ENCODE data around the gene CBR4. TPM values are rescaled to one million over a fixed set of nuclear protein-coding genes. Genes with fewer than 3 reads are reported as not detected.

The CBR4 gene
- total RNA-seq, 1 donor from 2014 or later: 15.2 TPM

GRCh38 chr4:169025184-169025583 is 15.1 kb upstream of the CBR4 start:
- Mint-ChIP-seq H3K36me3 (ENCODE audit: low read depth) (no peaks in the 10 kb centered on the region), H3K4me3 (ENCODE audit: unreplicated experiment) (no peak overlapping the region), H3K27me3 (ENCODE audit: low read depth) (no peaks in the 10 kb centered on the region), H3K27ac (ENCODE audit: unreplicated experiment) (no peak overlapping the region), H3K4me1 (ENCODE audit: low read depth) (peaks cover 14% of the 10 kb centered on the region), H3K9me3 (ENCODE audit: low read depth) (peaks cover 7% of the 10 kb centered on the region)
- TF ChIP-seq, protein P1, sequence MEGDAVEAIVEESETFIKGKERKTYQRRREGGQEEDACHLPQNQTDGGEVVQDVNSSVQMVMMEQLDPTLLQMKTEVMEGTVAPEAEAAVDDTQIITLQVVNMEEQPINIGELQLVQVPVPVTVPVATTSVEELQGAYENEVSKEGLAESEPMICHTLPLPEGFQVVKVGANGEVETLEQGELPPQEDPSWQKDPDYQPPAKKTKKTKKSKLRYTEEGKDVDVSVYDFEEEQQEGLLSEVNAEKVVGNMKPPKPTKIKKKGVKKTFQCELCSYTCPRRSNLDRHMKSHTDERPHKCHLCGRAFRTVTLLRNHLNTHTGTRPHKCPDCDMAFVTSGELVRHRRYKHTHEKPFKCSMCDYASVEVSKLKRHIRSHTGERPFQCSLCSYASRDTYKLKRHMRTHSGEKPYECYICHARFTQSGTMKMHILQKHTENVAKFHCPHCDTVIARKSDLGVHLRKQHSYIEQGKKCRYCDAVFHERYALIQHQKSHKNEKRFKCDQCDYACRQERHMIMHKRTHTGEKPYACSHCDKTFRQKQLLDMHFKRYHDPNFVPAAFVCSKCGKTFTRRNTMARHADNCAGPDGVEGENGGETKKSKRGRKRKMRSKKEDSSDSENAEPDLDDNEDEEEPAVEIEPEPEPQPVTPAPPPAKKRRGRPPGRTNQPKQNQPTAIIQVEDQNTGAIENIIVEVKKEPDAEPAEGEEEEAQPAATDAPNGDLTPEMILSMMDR (IDR thresholded peaks at IDR 0.05): no peak
- DNase-seq (ENCODE audit: low spot score): no peak

DNA sequence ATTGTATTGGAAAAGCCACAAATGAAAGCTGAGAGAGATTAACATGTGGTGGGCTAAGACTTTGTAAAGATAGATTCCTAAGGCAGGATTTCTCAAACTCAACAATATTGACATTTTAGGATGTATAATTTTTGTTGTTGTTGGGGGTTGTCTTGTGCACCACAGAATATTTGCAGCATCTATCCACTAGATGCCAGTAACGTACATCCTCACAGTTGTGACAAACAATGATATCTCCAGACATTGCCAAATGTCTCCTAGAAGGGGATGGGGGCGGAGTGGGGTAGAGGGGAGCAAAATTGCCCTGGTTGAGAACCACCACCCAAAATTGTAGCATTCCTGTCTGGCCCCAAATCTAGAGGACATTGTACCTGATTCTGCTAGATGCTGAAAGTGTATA is 14.7 kb upstream of the CBR4 start:
- TF ChIP-seq, protein P1 (IDR thresholded peaks at IDR 0.05): peak; percentile 89
- no peak overlapping the region for H3K4me3 Mint-ChIP-seq (ENCODE audit: unreplicated experiment)
- H3K4me1 Mint-ChIP-seq (ENCODE audit: low read depth): peaks cover 14% of the 10 kb centered on the region
- no peak for DNase-seq (ENCODE audit: low spot score)
- no peaks in the 10 kb centered on the region for H3K27me3 Mint-ChIP-seq (ENCODE audit: low read depth)
- H3K27ac Mint-ChIP-seq (ENCODE audit: unreplicated experiment): no peak overlapping the region
- H3K9me3 Mint-ChIP-seq (ENCODE audit: low read depth): peaks cover 7% of the 10 kb centered on the region
- H3K36me3 Mint-ChIP-seq (ENCODE audit: low read depth): no peaks in the 10 kb centered on the region

DNA sequence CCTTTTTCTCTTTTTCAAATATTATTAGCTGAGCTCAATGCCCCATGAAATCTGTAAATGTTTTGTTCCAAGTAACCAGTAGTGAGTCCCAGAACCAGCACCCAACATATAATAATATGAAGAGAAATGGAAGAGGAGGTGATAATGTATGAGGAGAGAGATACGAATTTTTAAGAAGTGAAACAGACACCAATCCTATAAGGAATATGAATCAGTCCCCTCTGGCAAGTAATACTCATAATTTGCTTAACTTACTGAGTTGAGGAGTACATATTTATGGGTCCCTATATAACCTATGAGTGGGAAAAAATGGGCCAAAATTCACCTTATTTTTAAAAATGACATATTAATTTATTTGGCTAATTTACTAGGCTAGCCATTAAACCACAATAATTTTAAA is 8.4 kb upstream of the CBR4 start:
- no peak overlapping the region for H3K27ac Mint-ChIP-seq (ENCODE audit: unreplicated experiment)
- no peak overlapping the region for H3K4me3 Mint-ChIP-seq (ENCODE audit: unreplicated experiment)
- no peaks in the 10 kb centered on the region for H3K9me3 Mint-ChIP-seq (ENCODE audit: low read depth)
- no peak for DNase-seq (ENCODE audit: low spot score)
- H3K36me3 Mint-ChIP-seq (ENCODE audit: low read depth): no peaks in the 10 kb centered on the region
- H3K27me3 Mint-ChIP-seq (ENCODE audit: low read depth): no peaks in the 10 kb centered on the region
- TF ChIP-seq, protein P1 (IDR thresholded peaks at IDR 0.05): no peak
- peaks cover 6% of the 10 kb centered on the region for H3K4me1 Mint-ChIP-seq (ENCODE audit: low read depth)

DNA sequence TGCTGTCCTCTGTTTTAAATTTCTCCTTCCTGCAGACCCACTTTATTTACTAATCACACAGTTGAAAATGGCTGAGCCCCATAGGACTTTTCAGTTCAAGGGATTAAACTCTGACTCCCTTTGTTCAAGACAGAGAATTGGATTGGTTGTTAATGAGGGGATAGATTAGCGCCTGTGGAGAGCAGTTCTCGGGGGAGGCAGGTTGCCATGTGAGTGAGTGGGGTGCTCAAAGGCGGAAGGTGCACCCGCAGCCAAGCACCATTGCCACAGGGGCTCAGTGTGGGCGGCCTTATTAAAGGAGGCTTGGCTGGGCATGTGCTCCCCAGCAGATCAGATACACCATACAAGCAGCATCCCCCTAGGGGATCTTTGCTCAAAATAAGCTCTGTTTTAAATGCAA is 7.9 kb upstream of the CBR4 start:
- Mint-ChIP-seq H3K9me3 (ENCODE audit: low read depth) (no peaks in the 10 kb centered on the region), H3K4me1 (ENCODE audit: low read depth) (peaks cover 6% of the 10 kb centered on the region), H3K36me3 (ENCODE audit: low read depth) (no peaks in the 10 kb centered on the region), H3K4me3 (ENCODE audit: unreplicated experiment) (no peak overlapping the region), H3K27ac (ENCODE audit: unreplicated experiment) (no peak overlapping the region), H3K27me3 (ENCODE audit: low read depth) (no peaks in the 10 kb centered on the region)
- no peak for DNase-seq (ENCODE audit: low spot score)
- TF ChIP-seq, protein P1 (IDR thresholded peaks at IDR 0.05): no peak

DNA sequence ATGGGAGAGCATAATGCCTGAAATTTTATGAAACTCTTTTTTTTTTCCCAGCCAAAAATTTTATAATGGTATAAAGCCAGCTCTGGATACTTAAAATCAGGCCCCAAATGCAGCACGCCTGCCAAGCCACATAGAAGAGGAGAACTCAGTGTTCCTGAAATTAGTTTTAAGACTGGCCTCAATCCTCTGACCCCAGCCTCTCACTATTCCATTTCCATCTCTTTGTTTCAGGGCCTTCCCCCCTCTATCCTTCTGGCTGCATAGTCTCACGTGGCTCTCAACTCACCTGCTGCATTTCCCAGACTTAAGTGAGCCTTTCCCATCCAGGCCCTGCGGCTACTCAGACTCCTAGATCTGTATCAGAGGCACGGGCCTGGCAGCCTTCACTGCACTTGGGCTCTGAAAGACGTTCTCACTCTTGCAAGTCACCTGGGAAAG is 5.2 kb upstream of the CBR4 start:
- Mint-ChIP-seq H3K27ac (ENCODE audit: unreplicated experiment) (no peak overlapping the region), H3K4me1 (ENCODE audit: low read depth) (peaks cover 11% of the 10 kb centered on the region), H3K27me3 (ENCODE audit: low read depth) (no peaks in the 10 kb centered on the region), H3K9me3 (ENCODE audit: low read depth) (no peaks in the 10 kb centered on the region), H3K36me3 (ENCODE audit: low read depth) (no peaks in the 10 kb centered on the region), H3K4me3 (ENCODE audit: unreplicated experiment) (no peak overlapping the region)
- DNase-seq (ENCODE audit: low spot score): no peak
- TF ChIP-seq, protein P1 (IDR thresholded peaks at IDR 0.05): no peak

Data from chondrocyte (in vitro differentiated cells).